Brain microvascular endothelial cell (primary cell): ENCODE measurements around the gene ANKRD10.

Source experiments
- DNase-seq: peaks from one replicate; pipeline ENCODE4 v3.0.0-alpha.2; 2020
- H3K27ac ChIP-seq: fragments of 250-450 bp; sonication (Bioruptor Pico); 2 replicates; pipeline ENCODE4 v1.5.1; 2020; ENCODE audit warnings: mild to moderate bottlenecking, moderate library complexity
- H3K27me3 ChIP-seq: fragments of 250-450 bp; sonication (Bioruptor Pico); replicated peaks from 2 replicates; pipeline ENCODE4 v1.5.1; 2020; ENCODE audit warnings: mild to moderate bottlenecking
- H3K36me3 ChIP-seq: fragments of 250-450 bp; sonication (Bioruptor Pico); replicated peaks from 2 replicates; pipeline ENCODE4 v1.5.1; 2020; ENCODE audit warnings: mild to moderate bottlenecking
- H3K4me3 ChIP-seq: 2 replicates; pipeline ENCODE4 v1.5.1; 2011; ENCODE audit warnings: low read depth, mild to moderate bottlenecking, control low read depth, low read length, moderate library complexity
- in situ Hi-C: cut with HindIII; loops from 2 replicates; pipeline ENCODE4 v1.10.0; 2017; ENCODE audit warnings: low sequenced_read_pairs, low pct_ligation_motif_present
- TF ChIP-seq, protein P1 (sequence below): IDR thresholded peaks from 2 replicates; pipeline ENCODE4 v1.5.1; 2011; ENCODE audit warnings: low read depth, mild to moderate bottlenecking, moderate library complexity, low read length, control low read depth, inconsistent platforms; ENCODE audit errors: missing control alignments

The ANKRD10 gene

DNA sequence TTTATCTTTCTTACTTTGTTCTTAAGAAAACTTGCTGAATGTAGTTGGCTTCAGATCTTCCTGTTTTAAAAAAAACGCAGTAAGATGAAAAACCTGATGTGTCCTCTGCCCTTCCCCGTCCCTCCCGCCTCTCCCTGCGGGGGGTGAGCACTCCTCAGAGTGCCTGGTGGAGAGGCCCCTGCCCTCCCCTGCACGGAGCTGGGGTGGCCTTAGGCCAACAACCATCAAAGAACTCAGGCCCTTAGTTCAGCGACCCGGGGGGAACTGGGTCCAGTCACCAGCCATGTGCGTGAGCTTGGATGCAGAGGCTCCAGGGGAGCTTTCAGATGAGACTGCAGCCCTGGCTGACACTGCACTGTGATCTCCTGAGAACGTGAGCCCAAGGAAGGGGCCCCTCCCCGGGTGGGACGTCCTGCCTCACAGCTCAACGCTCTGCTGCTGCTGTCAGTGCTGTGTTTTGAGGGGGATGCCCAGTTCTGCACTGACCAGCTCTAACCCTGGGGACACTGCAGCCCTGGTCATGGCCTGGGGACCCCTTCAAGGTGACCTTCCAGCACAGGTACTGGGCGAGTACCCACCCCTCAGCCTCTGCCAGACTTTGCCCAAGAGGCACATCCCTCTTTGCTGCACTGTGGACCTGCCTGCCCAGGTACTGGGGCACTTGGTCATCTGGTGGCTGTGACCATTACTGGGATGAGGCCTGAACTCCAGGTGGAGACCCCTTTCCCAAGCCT, 42.7 kb downstream of the ANKRD10 start:
- in situ Hi-C loops, result no loop called here
- H3K36me3 ChIP-seq, result no peaks in the 10 kb centered on the region
- H3K27ac ChIP-seq, result no peak overlapping the region
- H3K27me3 ChIP-seq, result no peaks in the 10 kb centered on the region
- TF ChIP-seq, protein P1, sequence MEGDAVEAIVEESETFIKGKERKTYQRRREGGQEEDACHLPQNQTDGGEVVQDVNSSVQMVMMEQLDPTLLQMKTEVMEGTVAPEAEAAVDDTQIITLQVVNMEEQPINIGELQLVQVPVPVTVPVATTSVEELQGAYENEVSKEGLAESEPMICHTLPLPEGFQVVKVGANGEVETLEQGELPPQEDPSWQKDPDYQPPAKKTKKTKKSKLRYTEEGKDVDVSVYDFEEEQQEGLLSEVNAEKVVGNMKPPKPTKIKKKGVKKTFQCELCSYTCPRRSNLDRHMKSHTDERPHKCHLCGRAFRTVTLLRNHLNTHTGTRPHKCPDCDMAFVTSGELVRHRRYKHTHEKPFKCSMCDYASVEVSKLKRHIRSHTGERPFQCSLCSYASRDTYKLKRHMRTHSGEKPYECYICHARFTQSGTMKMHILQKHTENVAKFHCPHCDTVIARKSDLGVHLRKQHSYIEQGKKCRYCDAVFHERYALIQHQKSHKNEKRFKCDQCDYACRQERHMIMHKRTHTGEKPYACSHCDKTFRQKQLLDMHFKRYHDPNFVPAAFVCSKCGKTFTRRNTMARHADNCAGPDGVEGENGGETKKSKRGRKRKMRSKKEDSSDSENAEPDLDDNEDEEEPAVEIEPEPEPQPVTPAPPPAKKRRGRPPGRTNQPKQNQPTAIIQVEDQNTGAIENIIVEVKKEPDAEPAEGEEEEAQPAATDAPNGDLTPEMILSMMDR, result no peak
- DNase-seq, result no peak
- no peak overlapping the region for H3K4me3 ChIP-seq

DNA sequence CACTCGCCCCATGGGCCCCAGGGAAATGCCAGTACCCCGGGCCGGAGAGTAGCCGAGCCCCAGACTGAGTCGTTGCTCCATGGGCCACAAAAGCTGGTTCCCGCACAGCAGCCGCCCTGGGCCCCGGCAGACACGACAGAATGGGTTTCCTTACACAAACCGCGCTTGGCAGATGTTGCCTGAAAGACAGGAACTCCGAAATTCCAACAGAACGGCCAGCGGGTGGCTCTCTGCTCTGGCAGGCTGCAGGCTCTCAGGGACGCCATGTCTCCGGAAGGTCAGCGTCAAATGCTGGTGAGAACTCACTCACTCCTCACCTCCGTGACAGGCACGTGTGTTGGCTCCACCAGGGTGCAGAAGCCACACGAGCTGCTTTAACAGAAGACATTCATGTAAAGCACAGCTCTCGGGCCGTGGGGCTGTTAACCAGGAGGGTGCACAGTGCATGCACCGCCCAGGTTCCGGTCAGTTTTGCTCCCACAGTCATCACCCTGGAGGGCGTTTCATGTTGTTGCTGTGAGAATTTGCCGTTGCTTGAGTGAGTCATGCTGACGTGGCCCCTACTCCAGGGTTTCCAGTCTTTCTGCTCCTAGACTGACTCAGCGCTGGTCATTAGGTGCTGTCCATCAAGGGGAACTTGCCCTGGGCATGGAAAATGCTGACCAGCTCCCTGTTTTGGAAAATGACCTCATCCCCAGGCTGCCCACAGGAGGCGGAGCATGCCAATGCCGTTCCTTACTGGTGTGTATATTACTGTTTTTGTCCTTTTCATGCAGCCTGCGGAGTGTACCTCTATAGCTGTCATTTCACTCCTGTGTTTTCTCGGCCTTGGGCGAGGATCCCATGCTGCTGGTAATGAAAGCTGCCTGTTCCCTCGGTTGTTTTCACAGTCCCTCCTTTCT, 44.8 kb downstream of the ANKRD10 start:
- peak overlapping the region; percentile 59 for H3K4me3 ChIP-seq
- TF ChIP-seq, protein P1, result peak; percentile 15

DNA sequence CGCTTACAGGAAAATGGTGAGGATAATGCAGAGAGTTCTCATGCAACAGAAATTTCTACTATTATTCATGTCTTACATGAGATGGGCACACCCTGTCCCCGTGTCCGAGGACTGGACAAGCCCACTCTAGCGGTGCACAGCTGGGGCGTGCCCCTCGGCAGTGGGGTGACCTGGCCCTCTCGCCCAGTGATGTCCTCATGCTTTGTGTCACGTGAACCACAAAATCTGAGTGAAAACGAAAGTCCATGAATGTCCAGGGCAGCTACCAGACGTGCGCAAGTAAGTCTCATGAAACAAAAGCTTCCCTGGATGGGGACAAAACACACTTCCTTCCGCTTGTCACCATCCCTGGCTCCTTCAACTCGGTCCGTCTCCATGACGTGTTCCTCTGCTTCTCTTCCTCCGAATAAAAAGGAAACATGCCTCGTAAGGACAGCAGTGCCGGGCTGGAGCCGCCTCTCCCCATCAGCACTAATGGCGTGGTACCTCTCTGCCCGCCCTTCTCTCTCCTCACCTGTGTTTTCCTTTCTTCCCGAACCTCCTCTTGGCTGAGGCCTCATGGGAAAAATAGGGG, 45.6 kb downstream of the ANKRD10 start:
- Histone ChIP-seq H3K4me3 (peak overlapping the region; percentile 59), H3K27me3 (no peaks in the 10 kb centered on the region), H3K27ac (peak overlapping the region; percentile 96), H3K36me3 (no peaks in the 10 kb centered on the region)
- TF ChIP-seq, protein P1, result no peak
- no peak for DNase-seq
- in situ Hi-C loops, result no loop called here

More for the DNA sequence above, 44.8 kb downstream of the ANKRD10 start:
- no peaks in the 10 kb centered on the region for H3K36me3 ChIP-seq
- no peaks in the 10 kb centered on the region for H3K27me3 ChIP-seq
- peak overlapping the region; percentile 96 for H3K27ac ChIP-seq
- DNase-seq, result peak; percentile 100
- in situ Hi-C loops, result no loop called here

DNA sequence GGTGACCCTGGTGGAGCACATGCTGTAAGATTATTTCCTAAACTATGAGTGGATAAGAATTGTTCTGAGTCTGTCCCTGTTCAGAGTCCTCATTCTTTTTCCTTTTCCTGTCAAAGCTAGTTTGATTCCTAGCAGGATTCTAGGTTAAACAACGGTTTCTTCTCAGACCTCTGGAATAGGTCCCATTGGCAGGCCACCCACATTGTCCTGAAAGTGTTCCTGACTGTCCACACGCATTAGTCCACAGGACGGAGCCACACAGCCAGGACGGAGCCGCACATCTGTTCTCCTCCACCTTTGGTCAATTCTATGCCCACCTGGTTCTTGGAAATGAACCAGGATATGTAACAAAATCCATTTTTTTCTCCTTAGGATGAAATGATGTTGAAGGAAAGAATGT, 46.1 kb downstream of the ANKRD10 start:
- no peak for DNase-seq
- in situ Hi-C loops, result no loop called here
- Histone ChIP-seq H3K27me3 (no peaks in the 10 kb centered on the region), H3K36me3 (no peaks in the 10 kb centered on the region), H3K27ac (no peak overlapping the region), H3K4me3 (no peak overlapping the region)
- TF ChIP-seq, protein P1, result no peak

DNA sequence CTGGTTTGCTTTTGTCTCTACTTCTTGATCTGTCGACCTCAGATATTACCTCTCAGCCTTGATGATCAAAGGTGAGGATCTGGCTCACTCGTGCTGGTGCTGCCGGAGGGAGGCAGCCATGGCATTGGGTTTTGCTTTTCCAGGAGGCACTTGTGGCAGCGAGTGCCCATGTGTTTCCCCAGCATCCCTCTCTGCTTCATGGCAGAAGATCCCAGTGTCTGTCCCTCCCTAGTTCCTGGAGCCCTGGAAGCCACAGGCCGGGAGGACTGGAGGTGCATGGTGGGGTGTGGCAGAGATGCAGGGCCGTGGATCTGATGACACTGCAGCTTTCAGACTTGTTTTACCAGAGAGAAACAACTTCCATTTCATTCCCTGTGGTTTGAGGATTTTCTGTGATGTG, 47.5 kb downstream of the ANKRD10 start:
- DNase-seq, result no peak
- no peak overlapping the region for H3K27ac ChIP-seq
- TF ChIP-seq, protein P1, result no peak
- H3K27me3 ChIP-seq, result no peaks in the 10 kb centered on the region
- in situ Hi-C loops, result no loop called here
- H3K4me3 ChIP-seq, result no peak overlapping the region
- H3K36me3 ChIP-seq, result no peaks in the 10 kb centered on the region
